H1 (cell line): ENCODE results near the gene CREB3L4. TPM values are rescaled to one million over a fixed set of nuclear protein-coding genes. Genes with fewer than 3 reads are reported as not detected.

Experiments
- CTCF ChIA-PET: fragments of 300-600 bp; sonication (Branson Sonifier 250); formaldehyde crosslinking; loops from one replicate; lab custom pipeline; 2021; ENCODE audit not compliant: partially characterized antibody; lab: Charles Lee
- POLR2A ChIA-PET: fragments of 300-600 bp; sonication (Branson Sonifier 250); formaldehyde crosslinking; loops from one replicate; lab custom pipeline; 2021; ENCODE audit warnings: inconsistent platforms; ENCODE audit not compliant: partially characterized antibody; lab: Charles Lee
- DNase-seq, 2 experiments: peaks; one replicate each; pipeline versions ENCODE4 v3.0.0 to v3.0.0-alpha.2; 2010 to 2022; ENCODE audit warnings: low spot score in 2 of 2, low read depth in 1 of 2, mixed read lengths in 1 of 2
- FAIRE-seq: peaks from 2 replicates; lab custom pipeline; 2011; peaks lifted over from hg19 to GRCh38; lab: Jason Lieb, UNC
- H2AFZ ChIP-seq: 2 replicates; pipeline ENCODE4 v1.8.1; 2012; ENCODE audit warnings: low read length, inconsistent platforms
- H2AK5ac ChIP-seq: 2 replicates; pipeline ENCODE4 v1.6.1; 2013; ENCODE audit warnings: low read depth, low read length
- H2BK120ac ChIP-seq: replicated peaks from 2 replicates; pipeline ENCODE3; 2013; ENCODE audit warnings: low read depth, low read length, inconsistent platforms
- H2BK12ac ChIP-seq: 2 replicates; pipeline ENCODE4 v1.6.1; 2013; ENCODE audit warnings: low read depth, low read length
- H2BK15ac ChIP-seq: 2 replicates; pipeline ENCODE4 v1.6.1; 2013; ENCODE audit warnings: low read length
- H2BK20ac ChIP-seq: 2 replicates; pipeline ENCODE4 v1.6.1; 2013; ENCODE audit warnings: low read length
- H2BK5ac ChIP-seq: 2 replicates; pipeline ENCODE4 v1.6.1; 2013; ENCODE audit warnings: low read depth, low read length
- H3K14ac ChIP-seq: 2 replicates; pipeline ENCODE4 v1.6.1; 2013; ENCODE audit warnings: inconsistent platforms; ENCODE audit not compliant: insufficient read length
- H3K18ac ChIP-seq: 2 replicates; pipeline ENCODE4 v1.6.1; 2013; ENCODE audit warnings: low read length; ENCODE audit errors: extremely low read depth
- H3K23ac ChIP-seq: 2 replicates; pipeline ENCODE4 v1.6.1; 2013; ENCODE audit warnings: inconsistent platforms; ENCODE audit not compliant: insufficient read length
- H3K23me2 ChIP-seq: 2 replicates; pipeline ENCODE4 v1.6.1; 2013; ENCODE audit warnings: low read depth, low read length
- H3K27ac ChIP-seq: 2 replicates; pipeline ENCODE4 v1.6.1; 2011; ENCODE audit warnings: low read depth, low read length, inconsistent platforms
- H3K27me3 ChIP-seq, 4 experiments: replicated peaks in 1 of 4; 1 replicate in 1 of 4; 2 replicates in 3 of 4; pipeline versions ENCODE4 v1.6.1 to v1.8.1; 2011 to 2013; ENCODE audit warnings: low read length in 3 of 4, mild to moderate bottlenecking in 3 of 4, inconsistent platforms in 2 of 4, mixed read lengths in 2 of 4, moderate library complexity in 1 of 4; ENCODE audit not compliant: control insufficient read depth in 3 of 4, insufficient read depth in 3 of 4; ENCODE audit errors: extremely low read depth in 1 of 4
- H3K36me3 ChIP-seq, 4 experiments: 2 replicates each; pipeline versions ENCODE4 v1.6.1 to v1.8.1; 2011 to 2013; ENCODE audit warnings: mild to moderate bottlenecking in 4 of 4, low read length in 3 of 4, moderate library complexity in 2 of 4, control low read depth in 1 of 4, inconsistent platforms in 1 of 4; ENCODE audit not compliant: insufficient read depth in 4 of 4, control insufficient read depth in 2 of 4
- H3K4ac ChIP-seq: replicated peaks from 2 replicates; pipeline ENCODE3; 2013; ENCODE audit warnings: low read length, low read depth, mixed read lengths, inconsistent platforms; ENCODE audit not compliant: insufficient read length
- H3K4me1 ChIP-seq, 4 experiments: replicated peaks in 1 of 4; 1 replicate in 1 of 4; 2 replicates in 3 of 4; pipeline versions ENCODE4 v1.6.1 to v1.8.1; 2011 to 2013; ENCODE audit warnings: low read length in 3 of 4, inconsistent platforms in 2 of 4, mixed read lengths in 1 of 4; ENCODE audit not compliant: insufficient read depth in 4 of 4, control insufficient read depth in 3 of 4
- H3K4me2 ChIP-seq, 2 experiments: 2 replicates each; pipeline versions ENCODE4 v1.6.1 to v1.8.1; 2011 to 2013; ENCODE audit warnings: low read depth in 2 of 2, low read length in 2 of 2, control low read depth in 1 of 2, inconsistent platforms in 1 of 2, mild to moderate bottlenecking in 1 of 2; ENCODE audit not compliant: insufficient read depth in 1 of 2
- H3K4me3 ChIP-seq, 4 experiments: fragments of 200-600, 300-600 bp in 1 of 4; sonication (generic), shearing (Covaris generic), sonication (Bioruptor Twin) in 1 of 4; 2 replicates each; pipeline versions ENCODE4 v1.5.1 to v1.8.1; 2011 to 2016; ENCODE audit warnings: low read length in 4 of 4, low read depth in 3 of 4, control low read depth in 2 of 4, inconsistent platforms in 2 of 4, mild to moderate bottlenecking in 2 of 4, mixed read lengths in 1 of 4, moderate library complexity in 1 of 4; ENCODE audit not compliant: insufficient read depth in 2 of 4; ENCODE audit errors: extremely low read depth in 1 of 4
- H3K56ac ChIP-seq: replicated peaks from 2 replicates; pipeline ENCODE3; 2013; ENCODE audit warnings: low read depth, mild to moderate bottlenecking, mixed read lengths, low read length, inconsistent platforms; ENCODE audit not compliant: insufficient read length
- H3K79me1 ChIP-seq: 2 replicates; pipeline ENCODE4 v1.6.1; 2013; ENCODE audit warnings: low read depth, low read length, control low read depth
- H3K79me2 ChIP-seq, 2 experiments: 2 replicates each; pipeline versions ENCODE4 v1.6.1 to v1.8.1; 2012 to 2013; ENCODE audit warnings: low read length in 2 of 2, mild to moderate bottlenecking in 2 of 2, inconsistent platforms in 1 of 2; ENCODE audit not compliant: insufficient read depth in 2 of 2, control insufficient read depth in 1 of 2
- H3K9ac ChIP-seq, 4 experiments: replicated peaks in 1 of 4; 1 replicate in 1 of 4; 2 replicates in 3 of 4; pipeline versions ENCODE4 v1.6.1 to v1.8.1; 2011 to 2013; ENCODE audit warnings: low read depth in 3 of 4, low read length in 3 of 4, control low read depth in 2 of 4, mild to moderate bottlenecking in 2 of 4, moderate library complexity in 2 of 4, inconsistent platforms in 1 of 4; ENCODE audit errors: extremely low read depth in 1 of 4
- H3K9me3 ChIP-seq, 2 experiments: 2 replicates each; pipeline versions ENCODE4 v1.6.1 to v1.8.1; 2012 to 2013; ENCODE audit warnings: mild to moderate bottlenecking in 2 of 2, moderate library complexity in 2 of 2, control low read depth in 1 of 2, inconsistent platforms in 1 of 2, low read depth in 1 of 2, low read length in 1 of 2, mixed read lengths in 1 of 2; ENCODE audit not compliant: insufficient read depth in 2 of 2
- H4K20me1 ChIP-seq, 2 experiments: replicated peaks in 1 of 2; 2 replicates each; pipeline versions ENCODE3 to v1.8.1; 2011 to 2013; ENCODE audit warnings: inconsistent platforms in 2 of 2, low read length in 2 of 2, mild to moderate bottlenecking in 1 of 2; ENCODE audit not compliant: insufficient read depth in 2 of 2, control insufficient read depth in 1 of 2
- H4K5ac ChIP-seq: 2 replicates; pipeline ENCODE4 v1.6.1; 2013; ENCODE audit warnings: low read length, low read depth, mixed read lengths, inconsistent platforms; ENCODE audit not compliant: insufficient read length
- H4K8ac ChIP-seq: 2 replicates; pipeline ENCODE4 v1.8.0; 2013; ENCODE audit warnings: mild to moderate bottlenecking, moderate library complexity, low read length, inconsistent platforms; ENCODE audit not compliant: insufficient read depth; ENCODE audit errors: extremely low read depth
- H4K91ac ChIP-seq: replicated peaks from 2 replicates; pipeline ENCODE3; 2013; ENCODE audit warnings: low read length, mixed read lengths, inconsistent platforms; ENCODE audit not compliant: insufficient read length
- CTCF ChIP-seq, 3 experiments: IDR thresholded peaks; 1 replicate in 2 of 3; 2 replicates in 1 of 3; pipeline versions ENCODE4 v1.5.1 to v1.6.1; 2011; ENCODE audit warnings: low read length in 3 of 3, mild to moderate bottlenecking in 3 of 3, inconsistent platforms in 2 of 3, low read depth in 1 of 3, moderate library complexity in 1 of 3; ENCODE audit not compliant: insufficient read depth in 1 of 3; ENCODE audit errors: control extremely low read depth in 1 of 3
- E2F6 ChIP-seq: IDR thresholded peaks from 2 replicates; pipeline ENCODE4 v1.6.1; 2012; ENCODE audit warnings: inconsistent platforms
- JUN ChIP-seq: IDR thresholded peaks from 2 replicates; pipeline ENCODE4 v1.6.1; 2011; ENCODE audit warnings: low read depth, mild to moderate bottlenecking, improper control_type of control experiment, low read length
- KDM4A ChIP-seq: IDR thresholded peaks from one replicate; pipeline ENCODE4 v1.7.1; 2012; ENCODE audit warnings: low read depth, mild to moderate bottlenecking, moderate library complexity, low read length, inconsistent platforms; ENCODE audit not compliant: severe bottlenecking
- MAFK ChIP-seq: IDR thresholded peaks from 2 replicates; pipeline ENCODE4 v1.6.1; 2012; ENCODE audit warnings: low read depth, mild to moderate bottlenecking, improper control_type of control experiment, low read length
- PHF8 ChIP-seq: fragments of 200-600 bp; sonication (generic); conservative IDR thresholded peaks from 2 replicates; pipeline ENCODE4 v1.7.1; 2012; ENCODE audit warnings: low read depth, mild to moderate bottlenecking, inconsistent platforms, low read length, moderate library complexity
- RBBP5 ChIP-seq: IDR thresholded peaks from 2 replicates; pipeline ENCODE4 v1.7.1; 2012; ENCODE audit warnings: low read depth, mild to moderate bottlenecking, inconsistent platforms, low read length, moderate library complexity, borderline replicate concordance
- SIX5 ChIP-seq: IDR thresholded peaks from 2 replicates; pipeline ENCODE4 v1.6.1; 2011; ENCODE audit warnings: mild to moderate bottlenecking, low read depth, low read length
- TAF1 ChIP-seq: IDR thresholded peaks from 2 replicates; pipeline ENCODE4 v1.6.1; 2011; ENCODE audit warnings: mild to moderate bottlenecking, low read depth, low read length
- TCF12 ChIP-seq: IDR thresholded peaks from 2 replicates; pipeline ENCODE4 v1.6.1; 2011; ENCODE audit warnings: low read depth, mild to moderate bottlenecking, low read length
- ZNF274 ChIP-seq: IDR thresholded peaks from 2 replicates; pipeline ENCODE4 v1.7.0; 2012; ENCODE audit warnings: low read length, borderline replicate concordance; ENCODE audit errors: extremely low read depth
- WGBS, 2 experiments: shearing (Covaris generic) in 1 of 2; methylation state at CpG; one replicate each; pipeline versions ENCODE4 v1.1.6 to v1.1.7; 2013 to 2015; ENCODE audit warnings: low lambda C conversion rate in 2 of 2, mixed read lengths in 2 of 2, inconsistent platforms in 1 of 2, low coverage in 1 of 2, missing lambda C conversion rate in 1 of 2; ENCODE audit not compliant: insufficient replicate concordance in 2 of 2, insufficient coverage in 1 of 2, insufficient read length in 1 of 2; ENCODE audit errors: extremely low coverage in 1 of 2, missing lambda C conversion rate in 1 of 2; 5-methylcytosine and 5-hydroxymethylcytosine counted together
- polyA plus RNA-seq, 7 experiments: library from polyadenylated mRNA; depleted of rRNA in 3 of 7; stranded (reverse) in 5 of 7; unstranded in 2 of 7; fragments of >200 nt in 5 of 7; fragments of 200-250 nt in 2 of 7; gene quantifications; 1 replicate in 5 of 7; 2 replicates in 1 of 7; 4 replicates in 1 of 7; pipeline versions ENCODE4 v1.2.1 to v1.2.3, GENCODE V29; 2011 to 2013; ENCODE audit warnings: missing spikeins in 2 of 7, mixed read lengths in 2 of 7
- total RNA-seq: library from RNA; stranded (reverse); fragmentation: NEBNext Ultra II Directional; extraction: Animal tissue kit (Norgen Biotek cat#: 25700); gene quantifications from 2 replicates; pipeline ENCODE4 v1.2.1, GENCODE V29; 2021

The CREB3L4 gene
- total and polyA plus RNA-seq, 2 of the 8 experiments (the other 6 are each of a cell fraction or from before 2014, with no cell fraction given): 34.4 to 54.0 TPM

GRCh38 chr1:153944827-153945117, 22.9 kb upstream of the CREB3L4 start:
- Histone ChIP-seq H4K8ac (no peak overlapping the region), H2BK5ac (no peak overlapping the region), H3K4ac (no peak overlapping the region), H2BK15ac (no peak overlapping the region), H3K27ac (no peak overlapping the region), H2BK12ac (no peak overlapping the region), H3K14ac (no peak overlapping the region), H3K18ac (no peak overlapping the region), H2BK120ac (no peak overlapping the region), H3K9me3 (no peaks in the 10 kb centered on the region), H3K4me3 (peak overlapping the region in 1 of 4 experiments; percentile 79; a peak in 2 of 8 replicates), H3K79me2 (peaks cover 0 to 18% of the 10 kb centered on the region in 2 experiments; a peak in 2 of 4 replicates), H3K23me2 (peaks cover 6% of the 10 kb centered on the region; the same call in 1 of the 2 replicates), H2AK5ac (no peak overlapping the region), H4K20me1 (peaks cover 2 to 3% of the 10 kb centered on the region in 2 experiments), H3K79me1 (no peaks in the 10 kb centered on the region), H3K36me3 (peaks cover 6 to 26% (median 17%) of the 10 kb centered on the region in 4 experiments; a peak in 4 of 8 replicates), H3K27me3 (no peaks in the 10 kb centered on the region), H3K9ac (no peak overlapping the region), H4K91ac (no peak overlapping the region), H3K56ac (no peak overlapping the region), H4K5ac (no peak overlapping the region), H2AFZ (no peak overlapping the region), H3K4me1 (peaks cover 0 to 5% (median 2%) of the 10 kb centered on the region in 4 experiments; a peak in 2 of 7 replicates), H3K23ac (no peak overlapping the region), H2BK20ac (no peak overlapping the region), H3K4me2 (peak overlapping the region; percentile 69 to 89; a peak in 2 of 4 replicates)
- WGBS, 2 experiments: 97% methylated on average over 3 of the region's 3 CpGs; no CpG with 5 or more reads in 1 of the 2 experiments
- no peak for FAIRE-seq
- POLR2A ChIA-PET: interaction anchor here (0.7 to 11.4 kb wide), 12 partner anchors 11 to 147 kb away, joined by 3 to 75 read pairs (median 35); partner anchors contain the start of genes CREB3L4, CRTC2, GATAD2B and JTB
- no peak for DNase-seq
- CTCF ChIA-PET: interaction anchor here (0.6 to 4.2 kb wide), 17 partner anchors 10 to 433 kb away, joined by 3 to 31 read pairs (median 4); partner anchors contain the start of genes CREB3L4, CRTC2 and RAB13
- no peak for TF ChIP-seq E2F6
- no peak for TF ChIP-seq KDM4A
- no peak for TF ChIP-seq TCF12
- no peak for TF ChIP-seq CTCF (IDR thresholded peaks at IDR 0.05; ENCODE audit: control extremely low read depth in 1 of 3, insufficient read depth in 1 of 3, low read depth in 1 of 3, low read length in 3 of 3)
- TF ChIP-seq JUN: no peak
- TF ChIP-seq ZNF274: no peak
- TF ChIP-seq RBBP5: no peak
- TF ChIP-seq PHF8: no peak
- no peak for TF ChIP-seq TAF1
- no peak for TF ChIP-seq MAFK
- no peak for TF ChIP-seq SIX5
